C1 segment of cervical spinal cord (tissue), 14 donors: ENCODE measurements around the gene GPR171.

ENCODE experiments used
- DNase-seq, 14 donors: peaks; one replicate each; lab custom pipeline; 2025; lab: John Stamatoyannopoulos, UW

The GPR171 gene

DNA sequence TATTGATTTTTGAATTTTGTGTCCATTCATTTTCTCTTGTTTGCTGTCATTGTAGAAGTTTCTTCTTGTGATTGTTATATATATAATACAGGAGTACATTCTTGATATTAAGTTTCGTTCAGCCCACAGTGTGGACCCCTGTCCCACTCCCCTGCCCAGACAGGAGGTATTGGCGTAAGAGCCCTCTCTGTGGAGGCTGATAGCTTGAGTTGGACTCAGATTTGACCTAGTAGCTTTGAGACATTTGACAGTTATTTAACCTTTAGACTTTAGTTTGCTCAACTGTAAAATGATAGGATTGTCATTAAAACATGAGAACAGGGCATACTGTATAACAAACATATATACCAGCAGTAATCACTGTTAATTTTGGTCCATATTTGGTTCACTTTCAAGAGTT lies 27.1 kb downstream of the GPR171 start:
- DNase-seq = no peak

DNA sequence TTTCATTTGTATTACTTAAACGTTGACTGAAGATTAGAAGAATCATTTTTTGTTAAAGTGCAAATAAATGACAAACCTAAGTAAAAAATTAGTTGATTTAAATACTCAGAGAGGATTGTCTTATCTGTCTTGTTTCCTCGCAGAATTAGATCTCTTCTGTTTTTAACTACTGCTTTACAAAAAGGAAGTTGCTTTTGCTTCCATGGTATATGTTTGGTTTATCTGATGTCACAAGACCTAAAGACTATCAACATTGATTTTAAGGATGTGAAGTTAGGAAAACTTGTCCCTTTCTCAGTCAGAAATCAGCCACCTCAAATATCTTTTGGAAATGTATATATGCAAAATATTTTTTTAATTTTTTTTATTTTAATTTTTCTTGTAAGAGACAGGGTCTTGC lies 28.7 kb downstream of the GPR171 start:
- no peak for DNase-seq

DNA sequence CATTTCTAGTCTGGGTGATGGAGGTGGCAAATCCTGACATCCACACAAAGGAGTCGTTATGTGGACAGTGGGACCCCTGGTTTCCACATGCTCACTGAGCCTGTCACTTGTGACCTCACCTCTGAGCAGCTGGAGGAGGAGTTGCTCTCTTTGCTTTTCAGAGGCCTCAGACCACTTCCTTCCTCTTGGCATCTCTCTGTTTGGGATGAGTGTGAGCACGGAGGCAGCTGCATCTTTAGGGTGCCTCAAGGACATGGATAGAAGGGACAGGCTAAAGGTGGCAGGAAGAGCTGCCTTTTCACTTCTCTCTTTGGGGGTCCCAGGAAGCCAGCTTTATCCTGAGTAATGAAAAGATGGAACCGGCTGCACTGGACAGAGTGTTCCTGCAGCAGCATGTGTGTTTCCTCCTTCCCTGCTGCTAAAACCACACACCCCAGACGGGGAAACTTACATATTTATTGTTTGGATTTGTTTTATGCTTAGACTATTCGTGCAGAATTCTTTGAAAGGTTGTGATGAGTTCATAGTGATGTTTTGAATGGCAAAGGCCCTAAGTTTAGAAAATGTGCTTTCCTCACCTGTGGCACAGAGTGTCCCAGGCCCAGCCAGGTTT lies 31.8 kb downstream of the GPR171 start:
- DNase-seq = peak in 2 of 14 donors; percentile 5 to 8

DNA sequence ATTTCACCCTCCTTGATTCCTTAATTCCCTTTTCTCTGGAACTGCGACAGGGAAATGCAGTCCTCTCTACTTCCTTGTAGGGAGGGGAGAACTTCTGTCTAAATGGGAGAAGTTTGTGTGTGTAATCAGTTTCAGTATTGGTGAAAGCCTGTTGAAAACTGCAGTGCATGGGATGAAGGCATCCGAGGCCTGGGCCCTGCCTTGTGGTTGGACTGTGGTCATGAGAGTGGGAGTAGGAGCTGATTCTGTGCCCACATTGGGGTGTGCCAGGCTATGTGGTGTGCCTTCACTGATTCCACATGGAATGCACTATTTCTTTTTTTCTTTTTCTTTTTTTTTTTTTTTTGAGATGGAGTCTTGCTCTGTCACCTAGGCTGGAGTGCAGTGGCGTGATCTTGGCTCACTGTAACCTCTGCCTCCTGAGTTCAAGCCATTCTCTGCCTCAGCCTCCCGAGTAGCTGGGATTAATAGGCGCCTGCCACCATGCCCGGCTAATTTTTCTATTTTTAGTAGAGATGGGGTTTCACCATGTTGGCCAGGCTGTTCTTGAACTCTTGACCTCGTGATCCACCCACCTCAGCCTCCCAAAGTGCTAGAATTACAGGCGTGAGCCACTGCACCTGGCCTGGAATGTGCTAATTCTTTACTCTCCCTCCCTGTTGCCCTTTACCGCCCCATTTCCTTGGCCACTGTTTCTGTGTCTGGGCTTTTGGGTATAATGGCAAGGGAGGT lies 32.9 kb downstream of the GPR171 start:
- peak in 7 of 14 donors; percentile 5 to 48 (median 12) for DNase-seq

DNA sequence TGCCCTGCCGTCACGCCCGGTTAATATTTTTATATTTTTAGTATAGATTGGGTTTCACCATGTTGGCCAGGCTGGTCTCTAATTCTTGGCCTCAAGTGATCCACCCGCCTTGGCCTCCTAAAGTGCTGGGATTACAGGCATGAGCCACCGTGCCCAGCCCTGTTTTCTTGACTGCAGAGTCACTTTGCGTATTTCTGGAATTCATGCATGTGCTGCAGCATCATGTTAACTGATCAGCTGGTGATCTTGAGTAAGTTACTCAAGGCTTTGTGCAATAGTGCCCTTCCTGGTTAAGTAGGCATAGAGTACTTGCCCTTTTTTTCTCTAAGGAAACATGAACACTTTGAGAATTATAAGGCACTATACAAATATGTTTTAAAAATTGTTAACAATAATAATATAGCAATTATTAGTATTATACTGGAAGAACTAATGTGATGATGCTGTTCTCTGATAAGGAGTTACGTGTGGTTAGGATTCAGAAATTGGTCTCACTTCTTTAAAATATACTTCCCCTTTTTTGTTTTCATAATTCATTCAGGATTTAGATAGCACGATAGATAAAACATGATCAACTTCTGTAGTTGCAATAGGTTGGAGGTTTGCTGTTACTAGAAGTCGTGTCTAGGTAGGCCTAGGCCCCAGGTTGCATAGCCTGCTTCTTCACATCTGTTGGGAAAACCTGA lies 33.6 kb downstream of the GPR171 start:
- DNase-seq = no peak

DNA sequence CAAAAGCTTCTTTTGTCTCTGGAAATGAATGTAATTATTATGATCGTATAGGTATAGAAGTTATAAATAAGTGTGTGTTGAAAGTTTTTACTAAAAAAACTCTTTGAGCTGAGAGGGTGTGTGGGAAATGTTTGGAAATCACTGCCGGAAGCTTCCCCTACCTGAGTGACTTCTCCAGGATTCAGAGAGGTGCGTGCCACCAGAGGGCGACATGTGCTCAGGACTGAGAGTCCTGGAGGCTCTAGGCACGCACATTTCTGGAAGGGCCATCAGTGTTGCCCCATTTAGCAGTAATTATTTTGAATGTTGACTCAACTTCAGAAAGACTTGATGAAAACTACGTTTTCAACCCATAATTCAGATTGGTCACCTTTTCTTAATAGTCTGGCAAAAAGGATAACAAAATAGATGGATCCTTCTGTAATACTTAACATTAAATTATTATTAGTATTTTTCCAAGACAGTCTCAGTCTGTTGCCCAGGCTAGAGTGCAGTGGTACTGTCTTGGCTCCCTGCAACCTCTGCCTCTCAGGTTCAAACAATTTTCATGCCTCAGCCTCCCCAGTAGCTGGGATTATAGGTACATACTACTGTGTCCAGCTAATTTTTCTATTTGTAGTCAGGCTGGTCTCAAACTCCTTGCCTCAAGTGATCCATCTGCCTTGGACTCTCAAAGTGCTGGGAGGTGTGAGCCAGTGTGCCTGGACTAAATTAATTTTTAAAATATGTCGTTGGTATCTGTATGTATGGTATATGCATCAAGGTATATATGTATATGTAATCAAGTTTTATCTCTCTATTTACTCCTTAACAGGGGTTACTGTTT lies 34.5 kb downstream of the GPR171 start:
- DNase-seq = peak in 7 of 14 donors; percentile 4 to 46 (median 16)

DNA sequence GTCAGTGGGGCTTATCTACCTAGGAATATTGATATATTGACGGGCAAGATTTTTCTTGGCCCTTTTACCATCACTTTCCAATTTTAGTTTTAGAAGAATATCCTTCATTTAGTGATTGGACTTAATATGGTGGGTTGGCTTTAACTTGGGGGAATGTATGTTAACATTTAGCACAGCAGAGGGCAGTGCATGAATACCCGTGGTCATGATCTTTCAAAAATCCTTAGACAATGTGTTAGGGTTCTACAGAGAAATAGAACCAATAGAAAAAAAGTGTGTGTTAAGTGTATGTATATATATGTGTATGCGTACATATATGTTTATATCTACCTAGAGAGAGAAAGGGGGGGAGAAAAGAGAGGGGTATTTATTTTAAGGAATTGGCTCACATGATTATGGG lies 36.9 kb downstream of the GPR171 start:
- DNase-seq = no peak

DNA sequence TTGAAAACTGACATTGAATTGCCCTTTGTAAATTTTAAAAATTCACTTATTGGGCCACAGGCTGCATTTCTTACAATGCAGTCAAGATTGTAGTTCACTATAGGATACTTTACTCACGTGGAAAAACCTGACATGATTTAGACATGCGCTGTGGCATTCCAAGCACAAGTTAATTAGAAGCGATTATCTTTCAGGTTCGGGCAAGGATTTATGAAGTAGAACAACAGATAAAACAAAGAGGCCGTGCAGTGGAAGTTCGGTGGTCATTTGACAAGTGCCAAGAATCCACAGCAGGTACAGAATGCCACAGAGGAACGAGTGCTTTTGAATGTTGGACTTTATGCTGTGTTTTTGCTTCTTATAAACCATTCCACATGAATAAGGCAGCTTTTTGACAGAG lies 37.8 kb downstream of the GPR171 start:
- DNase-seq = no peak

DNA sequence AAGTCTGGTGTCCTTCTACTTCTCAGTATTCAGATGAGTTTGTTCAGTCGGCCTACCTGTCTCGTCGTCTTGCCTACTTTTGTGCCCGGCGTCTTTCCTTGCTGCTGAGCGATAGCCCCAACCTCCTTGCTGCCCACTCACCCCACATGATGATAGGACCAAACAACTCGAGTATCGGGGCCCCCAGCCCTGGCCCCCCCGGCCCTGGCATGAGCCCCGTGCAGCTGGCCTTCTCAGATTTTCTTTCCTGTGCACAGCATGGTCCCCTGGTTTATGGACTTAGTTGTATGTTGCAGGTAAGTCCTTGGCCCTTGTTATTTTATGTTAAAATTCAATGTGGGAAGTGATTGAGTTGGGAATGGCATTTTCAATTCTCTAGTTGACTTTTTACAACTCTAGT lies 43.2 kb downstream of the GPR171 start:
- no peak for DNase-seq

DNA sequence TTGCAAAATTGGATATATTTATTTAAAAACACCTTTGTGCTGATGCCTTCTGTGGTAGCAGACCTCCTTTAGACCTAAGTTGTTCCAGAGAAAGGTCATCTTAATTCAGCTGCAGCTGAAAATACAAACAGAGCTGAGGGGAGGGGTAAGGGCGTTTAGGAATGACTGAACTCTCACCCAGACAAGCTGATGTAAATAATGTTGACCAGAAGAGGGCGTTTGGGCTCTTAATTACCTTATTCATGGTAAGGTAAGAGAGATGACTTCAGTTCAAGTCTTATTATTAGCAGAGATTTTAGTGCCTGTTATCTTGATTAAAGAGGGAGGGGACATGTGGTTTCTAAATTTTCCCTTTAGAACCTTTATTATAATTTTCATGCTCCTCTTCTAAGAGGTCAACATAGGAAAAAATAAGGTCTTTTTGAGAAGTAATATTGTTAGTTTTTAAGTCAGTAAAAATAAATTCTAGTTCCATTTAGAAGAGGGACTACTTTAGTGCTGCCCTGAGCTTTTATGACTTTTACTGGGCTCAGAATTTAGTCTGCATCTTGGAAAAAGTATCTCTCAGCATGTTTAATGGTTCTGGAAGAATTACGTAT lies 46.3 kb downstream of the GPR171 start:
- peak in 1 of 14 donors; percentile 6 for DNase-seq

DNA sequence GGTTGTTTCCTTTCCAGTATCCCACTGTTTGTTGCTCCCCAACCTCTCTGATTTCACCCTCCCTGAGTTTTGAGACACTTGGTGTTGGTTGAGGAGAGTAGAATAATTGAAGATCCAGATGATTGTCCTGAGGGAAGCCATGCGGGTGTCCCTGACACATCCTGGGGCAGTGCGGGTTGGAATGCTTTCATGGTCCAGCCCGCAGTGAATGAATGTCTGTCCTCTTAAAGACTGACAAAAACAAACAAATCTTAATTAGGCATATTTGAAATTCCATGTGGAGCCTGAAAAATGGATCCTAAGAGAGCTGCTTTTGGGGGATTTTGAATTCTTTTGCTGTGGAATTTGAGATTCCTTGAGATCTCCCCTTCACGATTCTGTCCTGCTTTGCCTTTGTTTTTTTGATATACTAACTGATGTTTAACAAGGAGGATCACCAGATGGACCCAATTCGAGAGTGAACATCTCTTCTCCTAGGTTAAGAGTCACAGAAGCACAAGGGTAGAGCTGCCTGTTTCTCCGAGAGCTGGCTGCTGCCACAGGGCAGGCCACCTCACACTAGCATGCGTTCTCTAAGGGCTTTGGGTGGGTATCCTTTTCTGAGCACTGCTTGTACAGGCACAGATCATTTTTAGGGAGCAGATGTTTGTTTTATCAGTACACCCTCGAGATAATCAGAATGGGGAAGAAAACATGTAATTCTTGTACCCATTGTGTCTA lies 47.4 kb downstream of the GPR171 start:
- no peak for DNase-seq

DNA sequence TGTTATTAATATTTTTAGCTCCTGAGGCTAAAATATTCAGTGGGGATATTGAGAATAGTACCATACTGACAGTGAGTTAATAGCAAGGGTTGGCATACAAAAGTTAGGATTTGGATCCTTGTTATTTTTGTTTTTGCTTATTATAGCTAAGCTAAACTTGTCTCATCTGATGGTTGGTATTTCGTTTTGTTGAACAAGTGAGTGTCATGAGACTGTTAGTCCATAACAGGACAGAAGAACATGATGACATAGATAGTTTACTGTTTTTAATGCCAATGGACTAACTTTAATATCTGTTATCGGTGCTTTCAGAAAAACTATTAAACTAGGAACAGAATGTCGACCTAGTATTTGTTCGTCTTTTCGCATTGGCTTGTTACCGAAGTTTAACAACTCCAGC lies 48.5 kb downstream of the GPR171 start:
- no peak for DNase-seq

DNA sequence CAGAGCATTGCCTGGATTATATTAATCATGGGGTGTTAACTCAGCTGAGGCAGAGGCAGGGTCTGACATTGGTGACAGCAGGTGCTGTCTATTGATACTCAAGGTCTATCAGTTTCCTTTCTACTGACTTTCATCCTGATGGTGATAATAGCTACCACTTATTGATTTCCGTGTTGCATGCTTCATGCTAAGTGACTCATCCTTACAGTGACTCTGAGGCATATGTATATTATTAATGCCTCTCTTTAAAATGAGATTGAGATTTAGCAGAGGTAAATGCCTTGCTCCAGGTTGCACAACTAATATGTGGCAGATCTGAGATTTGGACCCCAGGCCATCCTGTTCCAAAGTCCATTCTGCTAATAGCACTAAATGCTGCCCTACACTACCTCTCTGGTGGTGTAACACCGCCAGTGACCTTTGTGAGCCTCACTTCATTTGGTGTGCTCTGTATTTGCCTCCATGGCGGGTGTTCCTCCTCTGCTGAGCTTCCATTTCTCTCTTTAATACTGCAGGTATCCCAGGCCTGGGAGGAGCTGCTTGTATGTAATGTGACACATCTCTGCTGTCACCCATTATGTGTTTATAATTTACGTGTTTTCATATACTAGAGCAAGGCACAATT lies 50.4 kb downstream of the GPR171 start:
- DNase-seq = no peak
